KMS-11 (cell line): ENCODE results near the gene TCTN1.
"Not testable (repeated sequence)": the region's sequence is repeated elsewhere in the genome, so short reads cannot be mapped to it uniquely, and the experiment has no call there.

Experiments used
- H2AFZ ChIP-seq: fragments of 200-600 bp; sonication (generic); 2 replicates; pipeline ENCODE4 v1.6.1; 2016; ENCODE audit warnings: antibody characterized with exemption, mixed run types, low read depth
- H3K27ac ChIP-seq: fragments of 200-600 bp; sonication (generic); 2 replicates; pipeline ENCODE4 v1.6.1; 2016; ENCODE audit warnings: mild to moderate bottlenecking, mixed run types
- H3K27me3 ChIP-seq: fragments of 200-600 bp; sonication (generic); 2 replicates; pipeline ENCODE4 v1.6.1; 2017; ENCODE audit warnings: mild to moderate bottlenecking, low read depth, mixed run types, moderate library complexity; ENCODE audit not compliant: insufficient read depth
- H3K36me3 ChIP-seq: fragments of 200-600 bp; sonication (generic); 2 replicates; pipeline ENCODE4 v1.6.1; 2017; ENCODE audit warnings: mild to moderate bottlenecking, mixed run types; ENCODE audit not compliant: insufficient read depth
- H3K4me1 ChIP-seq: fragments of 200-600 bp; sonication (generic); 2 replicates; pipeline ENCODE4 v1.6.1; 2016; ENCODE audit warnings: mild to moderate bottlenecking, low read depth, mixed run types; ENCODE audit not compliant: poor library complexity, severe bottlenecking
- H3K4me2 ChIP-seq: fragments of 200-600 bp; sonication (generic); 2 replicates; pipeline ENCODE4 v1.7.0; 2016; ENCODE audit warnings: mild to moderate bottlenecking, mixed run types
- H3K4me3 ChIP-seq: fragments of 200-600 bp; sonication (generic); IDR thresholded peaks from 2 replicates; pipeline ENCODE4 v1.6.1; 2017; ENCODE audit warnings: low read depth, low read length, mixed read lengths; ENCODE audit not compliant: insufficient read depth
- H3K79me2 ChIP-seq: fragments of 200-600 bp; sonication (generic); 2 replicates; pipeline ENCODE4 v1.6.1; 2016; ENCODE audit warnings: low read depth, mixed run types; ENCODE audit not compliant: insufficient read depth
- H3K9ac ChIP-seq: fragments of 200-600 bp; sonication (generic); 2 replicates; pipeline ENCODE4 v1.6.1; 2016; ENCODE audit warnings: mild to moderate bottlenecking, mixed run types
- H4K20me1 ChIP-seq: fragments of 200-600 bp; sonication (generic); 2 replicates; pipeline ENCODE4 v1.6.1; 2016; ENCODE audit warnings: mild to moderate bottlenecking, mixed run types; ENCODE audit not compliant: insufficient read depth
- CTCF ChIP-seq: fragments of 200-600 bp; sonication (generic); conservative IDR thresholded peaks from 2 replicates; pipeline ENCODE4 v1.6.1; 2017; ENCODE audit warnings: low read depth, mild to moderate bottlenecking, antibody characterized with exemption, low read length, moderate library complexity, mixed read lengths

Gene TCTN1

GRCh38 chr12:110590059-110590458 is 23.9 kb upstream of the TCTN1 start:
- no peak for TF ChIP-seq CTCF

GRCh38 chr12:110590806-110591326 is 23.1 kb upstream of the TCTN1 start:
- Histone ChIP-seq H2AFZ (no peak overlapping the region), H3K9ac (no peak overlapping the region), H4K20me1 (no peaks in the 10 kb centered on the region), H3K4me3 (no peak overlapping the region), H3K36me3 (no peaks in the 10 kb centered on the region), H3K79me2 (no peaks in the 10 kb centered on the region), H3K27ac (no peak overlapping the region), H3K27me3 (no peaks in the 10 kb centered on the region), H3K4me2 (no peak overlapping the region), H3K4me1 (peaks cover 11% of the 10 kb centered on the region)
- no peak for TF ChIP-seq CTCF

More at GRCh38 chr12:110590059-110590458, 23.9 kb upstream of the TCTN1 start:
- no peak overlapping the region for H3K9ac ChIP-seq
- no peak overlapping the region for H3K4me3 ChIP-seq
- H3K27me3 ChIP-seq: no peaks in the 10 kb centered on the region
- peaks cover 11% of the 10 kb centered on the region for H3K4me1 ChIP-seq
- H3K4me2 ChIP-seq: no peak overlapping the region
- H3K79me2 ChIP-seq: no peaks in the 10 kb centered on the region
- no peaks in the 10 kb centered on the region for H3K36me3 ChIP-seq
- no peak overlapping the region for H2AFZ ChIP-seq
- H3K27ac ChIP-seq: no peak overlapping the region
- no peaks in the 10 kb centered on the region for H4K20me1 ChIP-seq

- H3K27me3 ChIP-seq: no peaks in the 10 kb centered on the region
- TF ChIP-seq CTCF: no peak
- H3K4me1 ChIP-seq: peaks cover 11% of the 10 kb centered on the region
- no peak overlapping the region for H3K27ac ChIP-seq
- H3K9ac ChIP-seq: no peak overlapping the region
- no peak overlapping the region for H3K4me3 ChIP-seq
- no peak overlapping the region for H2AFZ ChIP-seq
- H3K79me2 ChIP-seq: no peaks in the 10 kb centered on the region
- no peaks in the 10 kb centered on the region for H4K20me1 ChIP-seq
- no peaks in the 10 kb centered on the region for H3K36me3 ChIP-seq
- H3K4me2 ChIP-seq: no peak overlapping the region
Measured at GRCh38 chr12:110591451-110592051, 22.4 kb upstream of the TCTN1 start.

GRCh38 chr12:110592078-110592477 is 21.9 kb upstream of the TCTN1 start:
- no peaks in the 10 kb centered on the region for H3K36me3 ChIP-seq
- no peaks in the 10 kb centered on the region for H3K27me3 ChIP-seq
- no peak overlapping the region for H3K27ac ChIP-seq
- H3K4me3 ChIP-seq: no peak overlapping the region
- H4K20me1 ChIP-seq: no peaks in the 10 kb centered on the region
- no peak overlapping the region for H2AFZ ChIP-seq
- H3K4me1 ChIP-seq: peaks cover 11% of the 10 kb centered on the region
- TF ChIP-seq CTCF: no peak
- H3K4me2 ChIP-seq: no peak overlapping the region
- H3K79me2 ChIP-seq: no peaks in the 10 kb centered on the region
- H3K9ac ChIP-seq: no peak overlapping the region

- not testable (repeated sequence) for H3K27me3 ChIP-seq, H3K36me3 ChIP-seq, H3K4me2 ChIP-seq, H2AFZ ChIP-seq, H4K20me1 ChIP-seq, H3K9ac ChIP-seq, H3K4me3 ChIP-seq, H3K27ac ChIP-seq, H3K79me2 ChIP-seq
- peaks cover 11% of the 10 kb centered on the region for H3K4me1 ChIP-seq
Measured at GRCh38 chr12:110592919-110593318, 21.0 kb upstream of the TCTN1 start.
